Pons (tissue), 1 donor: ENCODE measurements around the gene HCK.
"Not testable (repeated sequence)": the region's sequence is repeated elsewhere in the genome, so short reads cannot be mapped to it uniquely, and the experiment has no call there.

Experiments
- DNase-seq: peaks from one replicate; pipeline ENCODE4 v3.0.0-alpha.2; 2016; ENCODE audit warnings: low spot score

The HCK gene

DNA sequence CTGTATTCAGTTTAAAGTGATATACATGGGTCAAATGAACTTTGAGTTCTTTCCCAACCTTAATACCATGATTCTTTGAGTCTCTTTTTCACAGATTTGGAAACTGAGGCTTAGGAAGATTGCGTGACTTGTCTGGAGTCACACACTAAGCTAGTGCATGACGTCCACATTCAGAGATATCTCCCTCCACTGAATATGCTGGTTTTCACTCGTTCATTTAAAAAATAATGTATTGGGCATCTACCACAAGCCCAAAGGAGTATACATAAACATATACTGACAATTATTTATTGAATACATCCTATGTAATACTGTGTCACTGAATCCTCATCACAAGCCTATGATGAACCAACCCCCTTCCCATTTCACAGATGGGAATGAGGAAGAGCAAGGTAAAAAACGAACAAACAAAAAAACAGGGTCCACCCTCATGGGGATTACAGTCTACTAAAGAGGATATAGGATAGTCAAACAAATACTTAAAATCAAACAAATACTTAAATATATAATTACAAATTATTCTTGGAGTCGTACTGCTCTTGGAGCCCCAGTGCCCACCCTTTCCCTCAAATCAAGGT, 56.9 kb downstream of the HCK start:
- no peak for DNase-seq

GRCh38 chr20:32109392-32110172, 57.5 kb downstream of the HCK start, which contains the start of gene TM9SF4:
Gene TM9SF4 (plus strand): TSS chr20:32109714. CDS start chr20:32109741, 27 bp downstream.
- DNase-seq: peak; percentile 95

DNA sequence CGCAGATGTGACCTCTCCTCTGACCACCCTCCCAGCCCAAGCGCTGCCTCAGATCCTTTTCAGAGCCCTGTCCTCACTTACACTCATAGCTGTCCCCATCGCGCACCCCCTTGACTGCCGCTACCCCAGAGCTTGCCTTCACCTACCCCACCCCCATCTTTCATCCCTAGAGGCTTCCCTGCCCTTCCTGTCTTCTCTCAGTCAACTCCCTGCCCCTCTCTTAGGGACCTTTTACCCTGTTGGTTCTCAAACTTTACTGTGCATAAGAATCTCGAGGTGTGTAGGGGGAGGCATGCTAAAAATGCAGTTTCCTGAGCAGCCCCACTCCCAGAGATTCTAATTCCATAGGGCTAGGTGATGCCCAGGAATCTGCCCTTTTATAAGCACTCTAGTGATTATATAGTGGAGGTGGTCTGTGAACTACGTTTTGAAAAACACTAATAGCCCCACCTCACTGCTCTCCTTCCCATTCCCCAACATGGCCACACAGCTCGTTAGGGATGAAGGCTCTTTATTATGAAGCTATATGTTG, 58.2 kb downstream of the HCK start:
- DNase-seq: no peak

DNA sequence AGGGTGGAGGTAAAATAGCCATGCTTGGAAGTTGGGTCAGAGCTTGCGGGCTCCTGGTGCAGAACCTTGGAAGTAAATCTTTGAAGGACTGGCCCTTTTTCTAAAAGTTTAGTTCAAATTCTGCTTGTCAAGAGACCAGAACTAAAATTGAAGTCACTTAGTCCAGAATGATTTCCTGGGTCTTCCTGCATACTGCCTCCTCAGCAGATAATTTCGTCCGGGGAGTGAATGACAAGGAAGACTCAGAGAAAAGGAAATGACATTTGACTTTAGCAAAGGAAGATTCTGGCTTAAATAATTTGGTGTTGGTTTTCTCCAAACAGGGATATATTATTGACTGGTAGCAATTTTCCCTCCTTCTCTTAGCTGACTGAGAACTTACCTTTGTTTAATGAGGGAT, 58.7 kb downstream of the HCK start:
- no peak for DNase-seq

GRCh38 chr20:32111156-32111686, 59.2 kb downstream of the HCK start:
- no peak for DNase-seq

DNA sequence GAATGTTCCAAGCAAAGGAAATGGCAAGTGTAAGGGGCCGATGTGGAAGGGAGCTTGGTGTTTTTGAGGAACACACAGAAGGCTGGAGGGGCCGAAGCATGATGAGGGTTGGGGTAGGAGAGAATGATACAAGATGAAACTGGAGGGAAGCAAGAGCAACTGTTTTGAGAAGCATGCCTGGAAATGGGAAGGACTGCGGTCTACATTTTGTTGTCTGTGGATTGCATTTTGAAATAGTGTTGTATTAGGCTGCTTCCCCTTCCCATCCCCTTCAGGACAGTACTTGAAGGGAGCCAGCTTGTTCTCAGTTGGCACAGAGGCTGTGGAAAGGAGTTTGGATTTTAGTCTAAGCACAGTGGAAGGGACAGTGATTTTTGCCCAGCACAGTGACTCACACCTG, 59.7 kb downstream of the HCK start:
- DNase-seq: peak; percentile 28

DNA sequence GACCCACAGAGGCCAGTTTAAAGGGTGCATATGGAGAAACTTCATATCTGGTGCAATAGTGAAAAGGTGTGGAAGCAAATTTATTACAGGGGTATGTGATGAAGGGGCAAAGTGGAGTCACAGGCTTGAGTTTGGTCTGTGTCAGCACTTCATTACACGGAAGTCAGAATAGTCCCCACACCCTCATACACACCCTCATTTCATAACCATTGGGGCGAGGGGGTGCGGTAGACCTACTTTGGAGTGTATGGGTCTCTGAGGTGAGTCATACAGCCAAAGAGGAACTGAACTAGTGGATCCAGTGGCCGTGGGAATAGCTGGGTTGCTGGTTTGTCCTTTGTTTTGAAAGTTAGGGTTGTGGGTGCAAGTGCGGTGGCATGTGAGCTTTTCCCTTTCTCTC, 60.8 kb downstream of the HCK start:
- no peak for DNase-seq

DNA sequence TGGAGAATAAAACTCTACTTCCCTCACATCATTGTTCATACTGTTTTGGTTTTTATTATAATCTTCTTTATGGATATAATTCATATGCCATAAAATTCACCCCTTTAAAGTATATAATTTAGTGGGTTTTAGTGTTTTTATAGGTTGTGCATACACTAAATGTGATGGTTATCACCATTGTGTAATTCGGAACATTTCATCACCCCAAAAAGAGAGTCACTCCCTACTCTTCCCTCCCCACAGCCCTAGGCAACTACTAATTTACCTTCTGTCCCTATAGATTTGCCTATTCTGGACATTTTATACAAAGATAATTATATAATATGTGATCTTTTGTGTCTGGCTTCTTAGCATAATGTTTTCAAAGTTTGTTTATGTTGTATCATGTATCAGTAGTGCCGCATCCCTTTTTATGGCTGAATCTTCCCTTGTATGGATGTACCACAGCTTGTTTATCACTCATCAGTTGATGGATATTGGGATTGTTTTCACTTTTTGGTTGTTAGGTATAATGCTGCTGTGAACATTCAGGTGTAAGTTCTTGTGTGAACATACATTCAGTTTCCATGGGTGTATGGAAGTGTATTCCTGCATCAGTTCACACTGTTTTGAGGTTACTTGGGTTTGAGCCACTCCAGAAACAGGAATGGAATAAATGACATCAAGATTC, 61.7 kb downstream of the HCK start:
- DNase-seq: no peak

- DNase-seq: no peak
Observed at GRCh38 chr20:32114305-32114960, 62.4 kb downstream of the HCK start.

GRCh38 chr20:32115211-32115767, 63.2 kb downstream of the HCK start:
- DNase-seq: no peak

DNA sequence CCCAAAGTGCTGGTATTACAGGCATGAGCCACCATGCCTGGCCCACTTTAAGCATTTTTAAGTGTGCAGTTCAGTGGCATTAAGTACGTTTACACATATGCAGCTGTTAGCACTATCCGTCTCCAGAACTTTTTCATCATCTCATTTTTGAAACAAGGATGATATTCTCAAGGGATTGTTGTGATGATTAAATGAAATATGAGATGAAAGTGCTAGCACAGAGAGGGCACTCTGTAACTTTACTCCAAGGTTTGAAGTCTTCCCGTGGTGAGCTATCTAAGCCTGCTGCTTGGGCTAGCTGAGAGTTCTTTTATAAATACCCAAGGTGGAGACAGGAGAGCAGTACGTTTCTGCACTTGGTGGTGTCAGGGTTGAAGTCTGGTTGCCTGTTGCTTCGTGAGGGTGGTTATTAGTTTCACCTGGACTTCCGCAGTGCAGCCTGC, 64.1 kb downstream of the HCK start:
- DNase-seq: no peak

DNA sequence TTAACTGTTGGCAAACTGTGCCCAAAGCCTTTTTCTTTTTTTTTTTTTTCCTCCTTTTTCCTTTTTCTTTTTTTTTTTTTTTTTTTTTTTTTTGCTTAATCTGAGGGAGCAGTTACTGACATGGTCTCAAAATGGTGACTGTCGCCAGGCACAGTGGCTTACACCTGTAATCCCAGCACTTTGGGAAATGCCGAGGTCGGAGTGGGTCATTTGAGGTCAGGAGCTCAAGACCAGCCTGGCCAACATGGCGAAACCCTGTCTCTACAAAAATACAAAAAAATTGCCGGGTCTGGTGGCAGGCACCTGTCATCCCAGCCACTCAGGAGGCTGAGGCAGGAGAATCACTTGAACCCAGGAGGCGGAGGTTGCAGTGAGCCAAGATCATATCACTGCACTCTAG, 64.8 kb downstream of the HCK start:
- DNase-seq: not testable (repeated sequence)

GRCh38 chr20:32118427-32118826, 66.4 kb downstream of the HCK start:
- not testable (repeated sequence) for DNase-seq

- no peak for DNase-seq
Observed at GRCh38 chr20:32119734-32120133, 67.7 kb downstream of the HCK start.

- not testable (repeated sequence) for DNase-seq
Observed at GRCh38 chr20:32121908-32122307, 69.9 kb downstream of the HCK start.

GRCh38 chr20:32123088-32123487, 71.0 kb downstream of the HCK start:
- DNase-seq: no peak

DNA sequence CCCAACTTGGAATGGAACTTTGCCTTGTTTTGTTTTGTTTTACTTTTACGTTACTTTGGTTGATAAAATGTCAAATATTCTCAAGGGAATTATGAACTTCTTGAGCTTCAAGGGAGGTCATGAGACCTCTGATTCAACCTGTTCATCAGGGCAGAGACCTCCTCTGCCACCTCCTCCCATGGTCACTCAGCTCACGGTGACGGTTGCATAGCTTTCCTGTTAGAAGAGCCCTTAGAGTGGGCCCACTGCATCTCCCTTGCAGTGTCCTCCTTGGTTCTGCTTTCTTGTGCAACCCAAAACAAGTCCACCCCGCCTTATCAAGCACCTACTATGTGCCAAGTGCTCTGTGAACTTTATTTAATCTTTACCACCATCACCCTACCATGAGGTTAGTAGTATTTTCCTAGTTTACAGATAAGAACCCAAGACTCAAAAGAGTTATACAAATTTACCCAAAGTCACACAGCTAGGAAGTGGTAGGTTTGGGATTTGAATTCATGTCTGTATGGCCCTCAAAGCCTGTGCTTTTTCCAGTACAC, 72.9 kb downstream of the HCK start:
- no peak for DNase-seq

DNA sequence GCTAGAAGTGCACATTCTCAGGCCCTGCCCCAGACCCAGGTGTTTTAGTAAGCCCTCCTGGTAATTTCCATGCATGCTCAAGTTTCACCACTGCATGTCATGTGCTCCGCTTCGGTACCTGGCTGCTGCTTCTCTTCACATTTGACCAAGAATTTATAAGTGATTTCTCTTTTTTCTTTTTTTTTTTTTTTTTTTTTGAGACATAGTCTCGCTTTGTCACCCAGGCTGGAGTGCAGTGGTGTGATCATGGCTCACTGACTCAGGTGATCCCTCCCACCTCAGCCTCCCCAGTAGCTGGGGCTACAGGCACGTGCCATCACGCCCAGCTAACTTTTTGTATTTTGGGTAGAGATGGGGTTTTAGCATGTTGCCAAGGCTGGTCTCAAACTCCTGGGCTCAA, 73.5 kb downstream of the HCK start:
- DNase-seq: no peak

GRCh38 chr20:32126919-32127318, 74.9 kb downstream of the HCK start:
- no peak for DNase-seq

DNA sequence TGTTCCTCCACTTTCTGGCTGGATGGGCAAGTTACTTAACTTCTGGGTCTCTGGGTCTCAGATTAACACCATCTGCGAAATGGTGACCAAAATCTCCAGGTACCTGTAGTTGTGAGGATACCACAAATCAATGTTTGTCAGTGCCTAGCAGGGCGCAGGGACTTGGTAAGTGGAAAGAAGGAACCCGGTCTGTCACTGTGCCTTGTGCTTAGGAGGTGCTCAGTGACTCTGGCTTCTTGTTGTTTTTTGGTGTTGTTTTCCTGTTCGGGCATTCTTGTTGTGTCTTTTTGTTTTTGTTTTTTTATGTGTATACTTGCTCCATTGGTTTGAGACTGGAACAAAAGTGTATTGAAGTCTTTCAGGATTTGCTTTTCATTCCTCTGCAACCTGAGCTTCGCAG, 75.3 kb downstream of the HCK start:
- no peak for DNase-seq

- DNase-seq: no peak
Observed at GRCh38 chr20:32128167-32128566, 76.1 kb downstream of the HCK start.
